COLO829 (cell line): ENCODE results near the gene CCL4.
"Not testable (repeated sequence)": the region's sequence is repeated elsewhere in the genome, so short reads cannot be mapped to it uniquely, and the experiment has no call there.

Experiments used
- DNase-seq: peaks from one replicate; pipeline ENCODE4 v3.0.0; 2012; ENCODE audit warnings: low spot score

CCL4 gene

GRCh38 chr17:36103401-36103975 is at the start of gene CCL4:
CCL4 (plus strand) TSS chr17:36103827; CDS start chr17:36103906, 79 bp downstream.
- DNase-seq, result not testable (repeated sequence)

- no peak for DNase-seq
Measured at GRCh38 chr17:36055171-36055570, 48.5 kb upstream of the CCL4 start.

GRCh38 chr17:36055921-36056520 is 47.6 kb upstream of the CCL4 start:
- no peak for DNase-seq

- DNase-seq, result no peak
Measured at GRCh38 chr17:36057911-36058310, 45.7 kb upstream of the CCL4 start.

GRCh38 chr17:36059406-36059805 is 44.2 kb upstream of the CCL4 start:
- DNase-seq, result no peak

GRCh38 chr17:36060816-36061215 is 42.8 kb upstream of the CCL4 start:
- no peak for DNase-seq

- peak; percentile 18 for DNase-seq
Measured at GRCh38 chr17:36063786-36064541, 39.7 kb upstream of the CCL4 start, which contains the start of gene CCL18. CCL18 (plus strand) TSS chr17:36064272; CDS start chr17:36064343, 71 bp downstream.

- DNase-seq, result no peak
Measured at GRCh38 chr17:36066365-36066985, 37.2 kb upstream of the CCL4 start.

- DNase-seq, result no peak
Measured at GRCh38 chr17:36068524-36068923, 35.1 kb upstream of the CCL4 start.

- DNase-seq, result no peak
Measured at GRCh38 chr17:36069136-36069535, 34.5 kb upstream of the CCL4 start.

GRCh38 chr17:36070427-36070826 is 33.2 kb upstream of the CCL4 start:
- DNase-seq, result no peak

- no peak for DNase-seq
Measured at GRCh38 chr17:36071751-36072150, 31.9 kb upstream of the CCL4 start.

GRCh38 chr17:36072431-36073121 is 31.1 kb upstream of the CCL4 start:
- DNase-seq, result peak; percentile 57

GRCh38 chr17:36074365-36074764 is 29.3 kb upstream of the CCL4 start:
- no peak for DNase-seq

GRCh38 chr17:36081681-36082471 is 21.8 kb upstream of the CCL4 start:
- DNase-seq, result not testable (repeated sequence)

- DNase-seq, result not testable (repeated sequence)
Measured at GRCh38 chr17:36082482-36083120, 21.0 kb upstream of the CCL4 start.

- not testable (repeated sequence) for DNase-seq
Measured at GRCh38 chr17:36083691-36084090, 19.9 kb upstream of the CCL4 start.

GRCh38 chr17:36085765-36086164 is 17.9 kb upstream of the CCL4 start:
- DNase-seq, result no peak

GRCh38 chr17:36086791-36087190 is 16.8 kb upstream of the CCL4 start:
- no peak for DNase-seq

GRCh38 chr17:36087471-36087870 is 16.2 kb upstream of the CCL4 start:
- DNase-seq, result not testable (repeated sequence)
